GM19043 (cell line): Measurements from ENCODE around the gene GUCY2C.

Experiments used
- ATAC-seq: cut with Tn5 transposase; IDR thresholded peaks from one replicate; pipeline ENCODE4 v1.9.1; 2021; ENCODE audit warnings: low read depth; ENCODE audit not compliant: unreplicated experiment

GUCY2C gene

DNA sequence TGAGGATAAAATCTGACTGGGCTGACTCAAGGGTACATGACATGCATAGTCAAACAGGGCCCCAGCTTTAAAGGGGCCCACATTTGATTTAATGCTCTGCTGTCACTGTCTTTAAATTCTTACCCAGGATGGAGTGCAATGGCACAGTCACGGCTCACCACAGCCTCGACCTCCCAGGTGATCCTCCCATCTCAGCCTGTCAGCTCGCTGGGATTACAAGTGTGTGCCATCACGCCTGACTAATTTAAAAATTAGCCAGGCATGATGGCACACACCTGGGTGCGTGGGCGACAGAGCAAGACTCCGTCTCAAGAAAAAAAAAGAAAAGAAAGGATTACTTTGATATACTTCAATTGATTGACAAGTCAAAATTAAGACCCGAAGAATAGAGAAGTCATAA lies 119.5 kb downstream of the GUCY2C start:
- no peak for ATAC-seq

- ATAC-seq: no peak
Measured at GRCh38 chr12:14575585-14575984, 120.8 kb downstream of the GUCY2C start.

- ATAC-seq: no peak
Measured at GRCh38 chr12:14573118-14573517, 123.3 kb downstream of the GUCY2C start.

DNA sequence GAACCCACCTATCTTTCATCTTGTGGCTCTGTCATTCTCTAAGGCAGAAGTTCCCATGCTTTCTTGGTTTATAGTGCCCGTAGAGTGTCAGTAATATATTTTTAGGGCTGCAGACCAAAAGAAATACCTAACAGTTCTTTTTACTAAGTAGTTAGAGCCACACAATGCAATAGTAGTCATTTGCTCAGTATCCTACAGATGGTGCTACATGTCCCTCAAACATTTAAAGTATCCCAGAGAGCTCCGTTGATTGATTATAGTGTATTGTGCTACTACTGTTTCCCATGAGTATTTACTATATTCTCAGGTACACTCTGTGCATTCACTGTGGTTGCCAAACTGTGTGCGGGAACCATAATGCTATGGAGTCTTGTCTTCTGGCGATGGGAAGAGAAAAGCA lies 124.0 kb downstream of the GUCY2C start:
- no peak for ATAC-seq

DNA sequence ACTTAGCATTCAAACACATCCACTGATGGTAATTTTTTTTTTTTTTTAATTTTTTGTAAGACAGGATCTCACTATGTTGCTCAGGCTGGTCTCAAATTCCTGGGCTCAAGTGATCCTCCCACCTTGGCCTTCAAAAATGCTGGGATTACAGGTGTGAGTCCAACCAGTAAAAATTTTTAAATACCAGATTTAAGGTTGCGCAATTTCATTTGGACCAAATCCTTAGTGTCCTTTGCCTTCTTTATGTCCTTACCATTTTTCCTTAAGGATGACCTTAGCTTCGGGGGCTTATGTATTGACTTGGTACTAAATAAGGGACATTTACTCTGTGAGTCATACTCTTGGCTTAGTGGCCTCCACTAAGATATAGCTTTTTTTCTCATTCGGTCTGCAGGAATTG lies 124.6 kb downstream of the GUCY2C start:
- ATAC-seq: no peak

DNA sequence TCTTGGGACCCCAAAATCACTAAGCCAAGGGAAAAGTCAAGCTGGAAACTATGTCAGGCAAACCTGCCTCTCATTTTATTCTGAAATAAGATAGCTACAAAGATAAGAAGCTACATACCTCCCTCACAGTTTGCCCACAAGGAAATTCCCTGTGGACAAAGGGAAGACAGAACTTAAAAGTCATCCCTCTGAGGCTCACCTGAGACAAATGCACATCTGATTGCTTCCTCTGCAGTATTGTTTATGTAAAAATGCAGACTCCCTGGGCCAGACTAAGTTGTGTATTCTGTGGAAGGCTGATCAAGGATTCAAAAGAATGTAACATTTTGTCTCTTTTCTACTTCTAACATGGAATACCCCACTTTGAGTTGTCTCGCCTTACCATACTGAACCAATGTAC lies 126.2 kb downstream of the GUCY2C start:
- no peak for ATAC-seq

DNA sequence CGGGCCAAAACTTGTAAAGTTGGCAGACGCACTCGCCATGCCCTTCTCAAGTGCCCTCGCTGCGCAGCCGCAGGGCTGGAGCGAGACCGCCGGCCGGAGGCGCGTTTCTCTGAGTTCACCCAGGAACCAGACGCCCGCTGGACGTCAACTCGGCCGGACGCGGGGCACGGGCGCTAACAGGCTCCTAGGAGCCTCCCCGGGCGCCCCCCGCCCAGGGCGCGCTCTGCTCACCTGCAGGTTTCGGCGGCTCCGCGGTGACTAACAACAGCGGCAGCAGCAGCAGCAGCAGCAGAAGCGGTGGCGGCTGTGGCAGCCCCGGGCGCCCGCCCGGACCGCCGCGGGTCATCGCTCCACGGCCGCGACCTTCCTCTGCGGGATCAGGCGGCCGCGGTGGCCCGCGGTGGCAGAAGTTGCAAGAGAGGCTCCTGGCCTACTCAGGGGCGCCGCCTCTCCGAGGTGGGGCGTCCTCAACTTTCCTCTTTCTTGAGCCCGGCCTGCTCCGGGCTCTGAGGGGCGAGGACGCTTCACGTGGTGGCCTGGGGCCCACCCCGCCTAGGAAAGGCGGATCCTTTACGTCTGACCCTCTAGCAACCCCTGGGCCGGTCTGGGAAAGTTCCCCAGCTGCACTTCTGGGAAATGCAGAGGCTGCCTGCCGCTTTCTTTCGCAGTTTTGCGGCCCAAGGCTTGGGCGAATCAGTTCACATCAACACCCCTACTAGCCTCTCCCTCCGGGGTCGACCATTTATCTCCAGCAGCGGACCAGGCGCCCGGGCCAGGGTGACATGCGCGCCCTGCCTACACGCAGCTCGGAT lies 128.8 kb downstream of the GUCY2C start, which contains the start of gene PLBD1:
PLBD1 (minus strand) TSS at position 533 of the 812 bp plus-strand sequence; CDS start at position 346, 187 bp downstream.
- peak; percentile 63 for ATAC-seq

DNA sequence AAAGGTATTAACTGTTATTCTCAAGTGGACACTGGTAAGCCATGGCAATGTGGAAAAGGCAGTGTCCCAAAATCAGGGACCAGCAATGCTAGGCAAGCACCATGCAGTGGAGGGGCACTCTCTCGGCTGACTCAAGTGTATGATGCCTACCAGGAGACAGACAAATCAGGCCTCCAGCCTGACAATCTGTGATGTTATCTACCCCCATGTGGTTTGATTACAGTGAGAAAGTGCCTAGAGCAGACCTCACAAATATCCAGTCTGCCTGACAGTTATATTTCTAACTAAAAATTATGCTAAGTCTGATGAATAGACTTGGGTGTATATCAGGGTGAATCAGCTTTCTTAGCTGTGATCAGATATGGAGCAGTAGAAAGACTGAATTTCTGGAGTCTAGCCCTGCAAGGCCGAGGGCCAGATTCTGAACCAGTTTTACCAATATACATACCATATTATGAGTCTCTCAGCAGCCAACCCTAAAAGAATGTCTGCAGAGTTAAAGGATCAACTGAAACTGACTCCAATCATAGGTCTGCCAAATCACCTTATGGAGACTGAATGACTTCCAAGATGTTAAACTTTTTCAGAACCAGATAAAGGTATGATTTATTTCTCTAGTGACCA lies 132.0 kb downstream of the GUCY2C start:
- ATAC-seq: no peak

GRCh38 chr12:14563046-14563445 lies 133.4 kb downstream of the GUCY2C start:
- no peak for ATAC-seq
